Renal cortex interstitium (tissue), 11 donors: ENCODE data around the gene PLA2G5. TPM values are rescaled to one million over a fixed set of nuclear protein-coding genes. Genes with fewer than 3 reads are reported as not detected.

Source experiments
- DNase-seq, 11 donors: peaks; one replicate each; pipeline ENCODE4 v3.0.0-alpha.2; 2013; ENCODE audit warnings: low read depth in 9 of 11, low spot score in 4 of 11; ENCODE audit errors: extremely low read depth in 1 of 11
- polyA plus RNA-seq, 3 donors: library from polyadenylated mRNA; unstranded; fragments of 120-200 nt; gene quantifications; one replicate each; pipeline ENCODE4 v1.2.1, GENCODE V29; 2013; ENCODE audit not compliant: insufficient read length in 3 of 3

PLA2G5 gene
- polyA plus RNA-seq, 3 donors = not detected

DNA sequence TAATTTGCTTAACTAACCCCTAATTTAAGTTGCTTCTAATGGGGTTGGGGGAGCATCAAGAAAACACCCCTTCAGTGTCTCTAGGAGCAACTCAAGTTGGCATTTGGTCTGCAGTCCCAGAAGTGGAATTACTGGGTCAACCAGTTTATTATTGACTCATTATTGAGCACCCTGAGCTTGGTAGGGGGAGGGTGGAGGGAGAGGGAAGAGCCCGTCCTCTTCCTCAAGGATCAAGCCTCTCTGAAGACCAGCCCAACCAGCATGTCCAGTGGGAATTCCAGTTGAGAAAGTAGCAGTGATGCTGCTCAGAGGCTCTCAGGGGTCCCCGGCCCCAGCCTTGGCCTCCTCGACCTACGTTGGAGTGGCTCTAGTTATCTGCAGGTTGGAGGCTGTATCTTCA, 67.1 kb downstream of the PLA2G5 start:
- no peak for DNase-seq

DNA sequence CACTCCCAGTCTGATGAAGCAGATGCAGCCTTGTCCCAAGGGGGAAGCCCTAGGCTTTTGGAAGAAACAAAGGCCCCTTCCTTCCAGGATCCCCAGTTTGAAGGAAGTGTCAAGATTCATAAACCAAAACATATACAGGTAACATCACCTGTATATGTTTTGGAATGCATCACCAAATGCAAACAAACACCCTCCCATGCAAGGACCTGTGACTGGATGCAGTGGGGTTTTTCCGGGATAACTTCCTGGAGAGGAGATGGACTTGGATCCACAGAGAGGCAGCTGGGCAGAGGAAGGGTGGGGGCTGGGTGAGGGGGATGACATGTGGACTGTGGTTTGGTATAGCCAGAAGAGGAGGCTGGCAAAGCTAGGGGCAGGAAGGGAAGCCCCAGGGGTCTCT, 67.6 kb downstream of the PLA2G5 start:
- no peak for DNase-seq

DNA sequence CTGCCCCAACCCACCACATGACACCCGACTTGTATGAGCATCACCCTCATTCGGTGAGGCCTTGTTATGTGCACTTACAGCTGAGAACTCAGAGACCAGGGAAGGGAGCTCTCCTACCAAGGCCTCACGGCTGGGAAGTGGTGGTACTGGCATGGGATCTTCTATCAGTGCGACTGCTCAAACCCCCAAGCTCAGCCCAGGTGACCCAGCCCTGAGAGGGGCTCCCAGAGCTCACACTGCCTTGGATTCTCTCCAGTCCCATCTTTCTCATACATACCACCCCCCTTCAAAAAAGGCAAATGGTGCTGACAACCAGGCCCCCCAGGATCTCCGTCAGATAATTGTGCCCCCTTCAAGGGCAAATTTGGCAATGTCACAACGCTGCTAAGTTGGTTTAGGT, 68.4 kb downstream of the PLA2G5 start:
- DNase-seq = no peak

DNA sequence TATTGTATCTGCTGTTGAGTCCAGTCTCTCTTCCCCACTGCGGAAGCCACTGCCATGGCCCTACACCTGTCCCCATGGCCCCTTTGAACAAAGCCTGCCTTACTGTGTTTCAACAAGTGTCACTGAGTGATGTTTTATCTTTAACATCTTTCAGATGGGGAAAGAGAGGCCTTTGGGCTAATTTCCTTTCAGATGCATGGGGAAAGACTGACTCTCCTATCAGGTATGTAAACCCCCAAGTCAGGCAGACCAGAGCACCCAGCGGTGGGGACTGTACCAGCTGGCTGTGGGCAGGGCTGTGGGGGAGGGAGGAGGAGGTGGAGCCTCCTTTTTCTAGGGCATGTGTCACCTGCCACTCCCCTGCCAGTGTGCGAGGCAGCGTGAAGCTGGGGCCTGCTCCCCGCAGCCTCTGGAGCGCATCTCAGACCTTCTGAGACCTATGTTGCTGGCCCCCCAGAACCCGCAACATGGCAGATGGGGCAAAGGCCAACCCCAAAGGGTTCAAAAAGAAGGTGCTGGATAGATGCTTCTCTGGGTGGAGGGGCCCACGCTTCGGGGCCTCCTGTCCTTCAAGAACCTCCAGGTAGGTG, 69.1 kb downstream of the PLA2G5 start, which contains the start of gene PLA2G2F:
TSS of gene PLA2G2F (plus strand) at position 363 of the 590 bp plus-strand sequence. CDS start at position 468, 105 bp downstream.
- DNase-seq = no peak

DNA sequence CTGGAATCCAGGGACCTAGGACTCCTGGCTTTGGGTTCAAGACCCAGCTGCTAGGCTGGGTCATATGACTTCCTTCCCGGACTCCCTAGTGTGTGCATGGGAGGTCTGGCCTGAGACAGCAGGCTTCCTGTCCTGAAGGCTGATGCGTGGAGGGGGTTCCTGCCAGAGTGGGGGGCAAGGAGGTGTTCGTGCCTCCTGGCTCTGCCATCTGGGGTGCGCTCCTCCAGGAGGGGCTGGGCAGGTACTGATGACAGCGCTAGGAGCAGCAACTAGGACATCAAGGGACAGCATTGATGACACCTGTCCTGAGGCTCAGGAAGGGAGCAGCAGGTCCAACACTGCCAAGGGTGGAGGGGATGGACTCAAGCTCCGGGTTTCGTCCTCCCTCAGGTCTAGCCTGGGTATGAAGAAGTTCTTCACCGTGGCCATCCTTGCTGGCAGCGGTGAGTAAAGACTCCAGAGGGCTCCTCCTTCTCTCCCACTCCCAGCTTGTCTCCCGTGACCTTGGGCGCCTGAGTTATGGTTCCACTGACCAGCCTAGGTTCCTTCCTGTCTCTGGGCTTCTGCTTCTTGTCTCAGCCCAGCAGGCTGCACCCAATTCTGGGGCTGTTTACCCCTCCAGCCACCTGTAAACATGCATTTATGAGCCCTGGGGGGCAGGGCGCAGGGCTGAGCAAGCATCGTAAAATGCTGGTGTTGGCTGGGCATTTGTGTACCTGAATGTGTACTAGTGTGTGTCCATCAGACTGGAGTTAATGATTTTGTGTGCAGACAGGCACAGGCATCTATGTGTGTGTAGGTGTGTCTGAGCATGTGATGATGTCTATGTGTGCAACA, 70.0 kb downstream of the PLA2G5 start:
- DNase-seq = no peak

DNA sequence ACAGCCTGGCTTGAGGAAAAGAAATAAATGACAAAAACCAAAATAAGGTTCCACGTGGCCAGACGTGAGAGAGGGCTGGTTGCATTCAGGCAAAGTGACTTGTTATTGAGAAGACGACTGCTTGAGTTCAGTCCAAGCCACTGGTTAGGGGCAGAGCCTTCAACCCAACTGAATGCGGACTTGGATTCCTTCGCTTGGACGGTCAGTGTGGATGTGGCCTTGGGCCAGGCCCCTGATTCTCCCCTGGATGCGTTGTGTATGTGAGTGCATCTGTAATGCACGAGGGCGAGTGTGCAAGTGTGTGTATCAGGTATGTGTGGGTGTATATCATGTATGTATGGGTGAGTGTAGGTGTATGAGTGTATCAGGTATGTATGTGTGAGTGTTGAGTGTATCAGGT, 71.0 kb downstream of the PLA2G5 start:
- DNase-seq = no peak

DNA sequence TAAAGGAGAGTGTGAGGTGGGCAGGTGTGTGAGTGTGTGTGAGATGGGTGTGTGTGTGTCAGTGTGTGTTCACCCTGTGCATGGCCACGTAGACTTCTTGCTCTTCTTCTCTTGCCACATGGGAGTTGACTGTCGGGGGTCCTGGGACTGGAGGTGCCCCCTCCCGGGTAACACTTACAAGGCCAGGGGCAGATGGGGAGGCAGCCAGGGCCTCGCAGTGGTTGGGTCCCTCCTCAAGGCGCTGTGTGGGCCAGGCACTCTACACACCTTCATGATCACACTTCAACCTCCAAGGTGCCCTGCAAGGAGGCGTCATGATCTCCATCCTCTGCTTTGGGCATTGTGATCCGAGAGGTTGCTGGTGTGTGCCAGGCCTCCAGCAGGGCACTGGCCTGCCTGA, 71.5 kb downstream of the PLA2G5 start:
- no peak for DNase-seq

Other genes with a start within 250 kb of the PLA2G5 start
- gene OTUD3, start 187.8 kb upstream of the PLA2G5 start, polyA plus RNA-seq = 10 to 100 TPM; 14.0 to 24.7 (median 16.5) TPM
- not detected for gene PLA2G2E, start 146.6 kb upstream of the PLA2G5 start, polyA plus RNA-seq
- not detected for gene PLA2G2A, start 90.6 kb upstream of the PLA2G5 start, polyA plus RNA-seq
- gene PLA2G2D, start 49.3 kb downstream of the PLA2G5 start, polyA plus RNA-seq = under 1 TPM; 0.04 to 0.09 (median 0.06) TPM
- gene PLA2G2F, start 69.1 kb downstream of the PLA2G5 start, polyA plus RNA-seq = under 1 TPM; 0.12 to 0.19 (median 0.17) TPM
- gene UBXN10, start 115.9 kb downstream of the PLA2G5 start, polyA plus RNA-seq = 1 to 10 TPM; 5.5 to 6.9 (median 5.9) TPM
- gene PLA2G2C, start 116.3 kb downstream of the PLA2G5 start, polyA plus RNA-seq = under 1 TPM in 2 of 3 donors, not detected in 1; 0.11 to 0.33 TPM
- gene VWA5B1, start 220.7 kb downstream of the PLA2G5 start, polyA plus RNA-seq = 1 to 10 TPM; 1.3 to 5.4 (median 1.5) TPM